WERI-Rb-1 (cell line): Measurements from ENCODE around the gene TECTA.

Experiments
- DNase-seq: peaks from one replicate; pipeline ENCODE4 v3.0.0-alpha.2; 2020
- H3K27ac ChIP-seq: fragments of 250-450 bp; sonication (Bioruptor Pico); 2 replicates; pipeline ENCODE4 v1.5.1; 2020; ENCODE audit warnings: mild to moderate bottlenecking, moderate library complexity
- H3K27me3 ChIP-seq: fragments of 250-450 bp; sonication (Bioruptor Pico); 2 replicates; pipeline ENCODE4 v1.5.1; 2021; ENCODE audit warnings: mild to moderate bottlenecking, low read depth, moderate library complexity; ENCODE audit not compliant: insufficient read depth, severe bottlenecking
- H3K36me3 ChIP-seq: fragments of 250-450 bp; sonication (Bioruptor Pico); 2 replicates; pipeline ENCODE4 v1.5.1; 2020; ENCODE audit warnings: mild to moderate bottlenecking, moderate library complexity
- H3K4me3 ChIP-seq: 2 replicates; pipeline ENCODE4 v1.5.1; 2011; ENCODE audit warnings: low read depth, mild to moderate bottlenecking, control low read depth, low read length
- H3K9me3 ChIP-seq: fragments of 250-450 bp; sonication (Bioruptor Pico); 2 replicates; pipeline ENCODE4 v1.5.1; 2021; ENCODE audit warnings: mild to moderate bottlenecking, moderate library complexity; ENCODE audit not compliant: severe bottlenecking
- CTCF ChIP-seq: IDR thresholded peaks from 2 replicates; pipeline ENCODE4 v1.5.1; 2011; ENCODE audit warnings: low read depth, mild to moderate bottlenecking, control low read depth, inconsistent platforms, low read length

The TECTA gene

GRCh38 chr11:121152764-121153163, 51.7 kb downstream of the TECTA start:
- no peak for DNase-seq
- H3K36me3 ChIP-seq, result no peaks in the 10 kb centered on the region

GRCh38 chr11:121153472-121153871, 52.4 kb downstream of the TECTA start:
- no peak for DNase-seq
- Histone ChIP-seq H3K27ac (no peak overlapping the region), H3K9me3 (no peaks in the 10 kb centered on the region), H3K36me3 (no peaks in the 10 kb centered on the region), H3K27me3 (no peaks in the 10 kb centered on the region), H3K4me3 (no peak overlapping the region)
- TF ChIP-seq CTCF, result 0 out of 2 replicates have a peak, but pooled peaks have one; percentile 6

More at GRCh38 chr11:121152764-121153163, 51.7 kb downstream of the TECTA start:
- TF ChIP-seq CTCF, result no peak
- H3K9me3 ChIP-seq, result no peaks in the 10 kb centered on the region
- no peak overlapping the region for H3K27ac ChIP-seq
- H3K27me3 ChIP-seq, result no peaks in the 10 kb centered on the region
- H3K4me3 ChIP-seq, result no peak overlapping the region

- Histone ChIP-seq H3K4me3 (no peak overlapping the region), H3K27ac (no peak overlapping the region), H3K27me3 (no peaks in the 10 kb centered on the region), H3K36me3 (no peaks in the 10 kb centered on the region), H3K9me3 (no peaks in the 10 kb centered on the region)
- no peak for TF ChIP-seq CTCF
- no peak for DNase-seq
Measured at GRCh38 chr11:121154486-121155314, 53.7 kb downstream of the TECTA start.

GRCh38 chr11:121157756-121158155, 56.7 kb downstream of the TECTA start:
- Histone ChIP-seq H3K4me3 (no peak overlapping the region), H3K27me3 (no peaks in the 10 kb centered on the region), H3K9me3 (no peaks in the 10 kb centered on the region), H3K27ac (no peak overlapping the region), H3K36me3 (no peaks in the 10 kb centered on the region)
- no peak for TF ChIP-seq CTCF
- no peak for DNase-seq

GRCh38 chr11:121159741-121160140, 58.7 kb downstream of the TECTA start:
- Histone ChIP-seq H3K27me3 (no peaks in the 10 kb centered on the region), H3K36me3 (no peaks in the 10 kb centered on the region), H3K9me3 (no peaks in the 10 kb centered on the region), H3K4me3 (no peak overlapping the region), H3K27ac (no peak overlapping the region)
- no peak for DNase-seq
- no peak for TF ChIP-seq CTCF

- Histone ChIP-seq H3K27ac (no peak overlapping the region), H3K4me3 (no peak overlapping the region), H3K27me3 (no peaks in the 10 kb centered on the region), H3K36me3 (no peaks in the 10 kb centered on the region), H3K9me3 (no peaks in the 10 kb centered on the region)
- TF ChIP-seq CTCF, result no peak
- no peak for DNase-seq
Measured at GRCh38 chr11:121161349-121161917, 60.4 kb downstream of the TECTA start.
